Common myeloid progenitor, CD34-positive (primary cell): ENCODE measurements around the gene NAT10.

Experiments
- CTCF ChIA-PET: fragments of 350-600 bp; sonication (Branson Sonifier 250); formaldehyde crosslinking; loops from one replicate; lab custom pipeline; 2021; ENCODE audit warnings: antibody characterized with exemption; lab: Charles Lee
- POLR2A ChIA-PET: fragments of 350-600 bp; sonication (Branson Sonifier 250); formaldehyde crosslinking; loops from one replicate; lab custom pipeline; 2021; ENCODE audit warnings: antibody characterized with exemption; lab: Charles Lee
- DNase-seq, 3 donors: peaks; one replicate each; pipeline versions ENCODE4 v3.0.0 to v3.0.0-alpha.2; 2013
- H3K27ac ChIP-seq, 2 experiments: 1 replicate in 1 of 2; 2 replicates in 1 of 2; pipeline ENCODE4 v1.7.0; 2013; ENCODE audit warnings: inconsistent platforms in 2 of 2, low read length in 2 of 2, mild to moderate bottlenecking in 2 of 2, low read depth in 1 of 2, moderate library complexity in 1 of 2; ENCODE audit not compliant: severe bottlenecking in 2 of 2, insufficient read depth in 1 of 2, poor library complexity in 1 of 2
- H3K27me3 ChIP-seq, 5 experiments: replicated peaks in 2 of 5; 1 replicate in 3 of 5; 2 replicates in 2 of 5; pipeline versions ENCODE4 v1.6.1 to v1.7.0; 2013; ENCODE audit warnings: low read length in 4 of 5, mild to moderate bottlenecking in 2 of 5, moderate library complexity in 2 of 5, inconsistent platforms in 1 of 5; ENCODE audit not compliant: insufficient read depth in 5 of 5, control insufficient read depth in 4 of 5
- H3K36me3 ChIP-seq, 4 experiments: 1 replicate in 2 of 4; 2 replicates in 2 of 4; pipeline versions ENCODE4 v1.6.1 to v1.7.0; 2013; ENCODE audit warnings: low read length in 3 of 4, control low read depth in 1 of 4, mild to moderate bottlenecking in 1 of 4; ENCODE audit not compliant: control insufficient read depth in 4 of 4, insufficient read depth in 4 of 4
- H3K4me1 ChIP-seq, 4 experiments: 1 replicate in 3 of 4; 2 replicates in 1 of 4; pipeline versions ENCODE4 v1.6.1 to v1.7.1; 2013; ENCODE audit warnings: low read length in 3 of 4, mild to moderate bottlenecking in 3 of 4, control low read depth in 1 of 4, inconsistent platforms in 1 of 4, moderate library complexity in 1 of 4; ENCODE audit not compliant: control insufficient read depth in 4 of 4, insufficient read depth in 4 of 4; ENCODE audit errors: control extremely low read depth in 1 of 4
- H3K4me3 ChIP-seq, 7 experiments: 1 replicate in 4 of 7; 2 replicates in 3 of 7; pipeline versions ENCODE4 v1.5.1 to v1.7.0; 2013; ENCODE audit warnings: mild to moderate bottlenecking in 7 of 7, low read length in 6 of 7, moderate library complexity in 6 of 7, inconsistent platforms in 2 of 7, low read depth in 2 of 7, control low read depth in 1 of 7; ENCODE audit not compliant: insufficient read depth in 4 of 7, control insufficient read depth in 1 of 7; ENCODE audit errors: extremely low read depth in 1 of 7
- H3K9me3 ChIP-seq, 5 experiments: 1 replicate in 4 of 5; 2 replicates in 1 of 5; pipeline versions ENCODE4 v1.6.1 to v1.7.1; 2013; ENCODE audit warnings: low read length in 4 of 5, mild to moderate bottlenecking in 2 of 5, inconsistent platforms in 1 of 5, low read depth in 1 of 5, moderate library complexity in 1 of 5; ENCODE audit not compliant: control insufficient read depth in 4 of 5, insufficient read depth in 2 of 5; ENCODE audit errors: control extremely low read depth in 1 of 5
- WGBS: methylation state at CpG from one replicate; pipeline ENCODE4 v1.1.5; 2013; ENCODE audit not compliant: insufficient coverage; 5-methylcytosine and 5-hydroxymethylcytosine counted together

NAT10 gene

GRCh38 chr11:34098813-34099212 lies 6.6 kb upstream of the NAT10 start:
- no peaks in the 10 kb centered on the region for H3K4me1 ChIP-seq
- no peak overlapping the region for H3K4me3 ChIP-seq
- DNase-seq = no peak
- H3K36me3 ChIP-seq = peaks cover 47 to 84% (median 59%) of the 10 kb centered on the region in 4 experiments
- WGBS = 100% methylated on average over 1 of the region's 2 CpGs
- no peaks in the 10 kb centered on the region for H3K27me3 ChIP-seq
- H3K9me3 ChIP-seq = no peaks in the 10 kb centered on the region
- ChIA-PET CTCF (interaction anchor here (0.7 to 2.7 kb wide), 5 partner anchors 9 to 31 kb away, joined by 3 to 10 read pairs (median 3); no protein-coding TSS in a partner anchor), POLR2A (interaction anchor here (0.8 kb wide), 1 partner anchor 55 kb away, joined by 3 read pairs; no protein-coding TSS in a partner anchor)
- H3K27ac ChIP-seq = no peak overlapping the region

DNA sequence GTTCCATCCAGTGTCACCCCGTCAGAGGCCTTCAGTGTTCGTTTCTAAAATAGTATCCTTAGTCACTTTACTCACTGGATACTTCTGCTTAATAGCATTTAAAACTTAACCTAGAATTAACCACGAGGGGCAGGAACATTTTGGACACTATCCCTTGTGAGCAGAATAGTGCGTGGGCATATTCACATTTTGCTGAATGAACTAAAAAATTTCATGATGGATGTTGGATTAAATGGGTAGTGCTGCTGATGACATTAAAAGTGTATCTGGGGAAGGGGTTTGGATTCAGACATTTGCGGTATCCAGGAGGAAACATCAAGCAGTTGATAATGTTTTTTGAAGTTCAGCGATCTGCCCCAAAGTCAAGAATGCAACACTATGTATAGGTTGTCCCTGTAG lies 750 bp upstream of the NAT10 start:
- peaks cover 17 to 46% (median 29%) of the 10 kb centered on the region in 4 experiments for H3K36me3 ChIP-seq
- H3K4me3 ChIP-seq = peak overlapping the region in 6 of 7 experiments; percentile 87 to 96 (median 92)
- H3K9me3 ChIP-seq = no peaks in the 10 kb centered on the region
- peaks cover 13 to 24% (median 20%) of the 10 kb centered on the region in 4 experiments for H3K4me1 ChIP-seq
- CTCF ChIA-PET = interaction anchor here (0.9 to 2.0 kb wide), 4 partner anchors 9 to 299 kb away, joined by 3 to 8 read pairs (median 4); no protein-coding TSS in a partner anchor
- DNase-seq = peak in 1 of 3 donors; percentile 20
- H3K27me3 ChIP-seq = no peaks in the 10 kb centered on the region
- H3K27ac ChIP-seq = peak overlapping the region; percentile 89 to 97
- WGBS = 31% methylated on average over 6 of the region's 6 CpGs
- POLR2A ChIA-PET = interaction anchor here (1.0 to 1.2 kb wide), 2 partner anchors 10 to 53 kb away, joined by 3 to 4 read pairs; partner anchors contain the start of gene CAPRIN1

DNA sequence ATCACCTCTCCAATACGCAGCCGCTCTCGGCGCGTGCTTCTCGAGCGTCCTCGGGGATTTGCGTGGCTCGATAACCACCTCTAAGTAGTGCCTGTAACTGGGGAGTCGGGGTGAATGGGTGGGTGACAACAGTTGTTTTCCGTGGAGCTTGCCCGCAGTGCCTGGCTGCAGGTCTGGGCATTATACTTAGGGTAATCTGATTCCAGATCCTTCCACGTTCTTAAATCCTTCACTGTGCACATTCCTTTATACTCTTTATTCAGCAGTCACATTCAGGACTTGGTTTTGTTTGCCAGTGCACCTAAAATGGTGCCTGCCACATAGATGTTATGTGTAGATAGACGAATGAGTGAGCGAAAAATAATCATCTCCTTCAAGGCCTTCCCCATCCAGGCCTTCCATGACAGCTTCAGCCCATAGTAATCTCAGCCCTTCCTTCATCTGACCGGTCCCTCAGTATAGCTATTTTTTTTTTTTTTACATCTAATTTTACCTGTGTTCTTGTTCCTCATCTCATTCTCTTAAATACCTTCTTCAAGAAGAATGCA lies 602 bp downstream of the NAT10 start:
- DNase-seq = peak; percentile 13 to 59 (median 46)
- peak overlapping the region; percentile 63 to 96 (median 90) for H3K4me3 ChIP-seq

DNA sequence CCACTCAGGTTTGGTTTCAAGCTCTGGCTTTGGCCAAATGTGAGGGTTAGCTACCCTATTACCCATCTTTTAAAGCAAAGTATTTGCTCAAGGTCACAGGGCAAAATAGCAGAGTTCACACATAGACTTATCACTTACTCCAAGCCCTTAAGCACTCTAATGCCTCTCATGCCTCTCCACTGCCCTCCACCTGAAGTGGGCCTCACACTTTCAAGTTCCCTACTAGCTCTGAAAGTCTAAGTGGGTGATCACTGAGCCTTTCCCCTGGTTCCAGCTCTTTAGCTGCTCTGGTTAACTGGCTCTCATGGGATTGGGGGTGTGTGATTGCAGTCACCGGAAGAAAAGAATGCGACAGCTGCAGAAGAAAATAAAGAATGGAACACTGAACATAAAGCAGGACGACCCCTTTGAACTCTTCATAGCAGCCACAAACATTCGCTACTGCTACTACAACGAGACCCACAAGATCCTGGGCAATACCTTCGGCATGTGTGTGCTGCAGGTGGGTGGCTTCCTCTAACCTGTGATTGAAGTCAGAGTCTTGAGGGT lies 6.4 kb downstream of the NAT10 start:
- H3K4me3 ChIP-seq = no peak overlapping the region
- ChIA-PET CTCF (interaction anchor here (1.4 to 2.3 kb wide), 2 partner anchors 11 to 16 kb away, joined by 4 to 9 read pairs; no protein-coding TSS in a partner anchor), POLR2A (no interaction called here)
- no peaks in the 10 kb centered on the region for H3K9me3 ChIP-seq
- 95% methylated on average over 6 of the region's 6 CpGs for WGBS
- H3K4me1 ChIP-seq = peaks cover 0 to 4% (median 1%) of the 10 kb centered on the region in 4 experiments
- no peak overlapping the region for H3K27ac ChIP-seq
- H3K27me3 ChIP-seq = no peaks in the 10 kb centered on the region
- peaks cover 22 to 84% (median 71%) of the 10 kb centered on the region in 4 experiments for H3K36me3 ChIP-seq
- DNase-seq = no peak

More for the DNA sequence above, 602 bp downstream of the NAT10 start:
- H3K9me3 ChIP-seq = no peaks in the 10 kb centered on the region
- POLR2A ChIA-PET = interaction anchor here (0.7 to 1.2 kb wide), 4 partner anchors 12 to 846 kb away, joined by 3 to 5 read pairs (median 4); partner anchors contain the start of gene CAPRIN1
- peaks cover 13 to 24% (median 20%) of the 10 kb centered on the region in 4 experiments for H3K4me1 ChIP-seq
- H3K36me3 ChIP-seq = peaks cover 13 to 47% (median 31%) of the 10 kb centered on the region in 4 experiments
- H3K27me3 ChIP-seq = no peaks in the 10 kb centered on the region
- CTCF ChIA-PET = interaction anchor here (0.8 to 2.0 kb wide), 4 partner anchors 17 to 362 kb away, joined by 3 to 6 read pairs (median 4); no protein-coding TSS in a partner anchor
- H3K27ac ChIP-seq = peak overlapping the region; percentile 89 to 97
- WGBS = 1% methylated on average over 12 of the region's 17 CpGs

DNA sequence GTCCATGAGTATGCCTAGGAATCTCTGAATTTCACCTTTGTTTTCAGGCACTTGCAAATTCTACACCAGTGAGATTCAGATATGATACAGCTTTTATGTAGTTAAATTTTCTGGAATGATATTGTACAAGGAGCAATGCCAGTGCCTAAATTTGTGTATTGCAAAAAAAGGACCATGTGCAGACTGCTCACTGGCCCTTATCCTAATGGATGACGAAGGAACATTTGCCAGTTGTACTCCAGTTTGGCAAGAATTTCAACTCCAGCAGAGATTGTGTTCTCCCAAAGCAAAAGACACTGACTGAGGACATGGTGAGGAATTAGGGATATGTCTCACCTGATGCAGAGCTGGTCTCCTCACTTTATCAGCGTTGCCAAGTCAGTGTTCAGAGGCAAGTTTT lies 8.6 kb downstream of the NAT10 start:
- POLR2A ChIA-PET = no interaction called here
- Histone ChIP-seq H3K27ac (no peak overlapping the region), H3K4me1 (no peaks in the 10 kb centered on the region), H3K4me3 (no peak overlapping the region), H3K36me3 (peaks cover 23 to 96% (median 78%) of the 10 kb centered on the region in 4 experiments), H3K9me3 (no peaks in the 10 kb centered on the region), H3K27me3 (no peaks in the 10 kb centered on the region)
- CTCF ChIA-PET = interaction anchor here (0.9 to 2.3 kb wide), 2 partner anchors 19 to 35 kb away, joined by 3 to 9 read pairs; no protein-coding TSS in a partner anchor
- 100% methylated on average over 2 of the region's 2 CpGs for WGBS
- DNase-seq = no peak

DNA sequence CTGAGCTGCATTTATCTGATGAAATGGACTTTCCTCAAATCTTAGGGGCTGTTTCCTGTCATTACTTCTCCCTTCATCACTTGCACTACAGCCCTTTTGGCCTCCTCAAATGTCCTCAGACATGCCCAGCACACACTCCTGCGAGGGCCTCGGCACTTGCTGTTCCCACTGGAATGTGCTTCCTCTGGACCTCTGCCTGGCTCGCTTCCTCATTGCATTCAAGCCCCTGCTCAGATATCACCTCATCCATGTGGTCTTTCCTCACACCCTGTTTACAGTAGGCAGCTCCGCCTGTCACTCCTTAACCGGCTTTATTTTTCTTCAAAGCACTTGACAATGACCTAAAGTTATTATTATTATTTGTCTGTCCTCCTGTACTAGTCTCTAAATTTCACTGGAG lies 9.0 kb downstream of the NAT10 start:
- no peaks in the 10 kb centered on the region for H3K4me1 ChIP-seq
- ChIA-PET POLR2A (no interaction called here), CTCF (interaction anchor here (0.9 kb wide), 1 partner anchor 36 kb away, joined by 3 read pairs; no protein-coding TSS in a partner anchor)
- whole genome bisulfite sequencing = 100% methylated on average over 3 of the region's 5 CpGs
- no peak overlapping the region for H3K4me3 ChIP-seq
- H3K27me3 ChIP-seq = no peaks in the 10 kb centered on the region
- no peaks in the 10 kb centered on the region for H3K9me3 ChIP-seq
- H3K36me3 ChIP-seq = peaks cover 23 to 96% (median 76%) of the 10 kb centered on the region in 4 experiments
- no peak for DNase-seq
- no peak overlapping the region for H3K27ac ChIP-seq
